C4-2B (cell line): ENCODE data around the gene SF3B6.

Source experiments
- H3K27ac ChIP-seq: fragments of 450-650 bp; 2 replicates; pipeline ENCODE4 v1.5.1; 2017
- ZFX ChIP-seq: fragments of 450-650 bp; IDR thresholded peaks from 2 replicates; pipeline ENCODE4 v1.6.1; 2017
- TF ChIP-seq, protein P1 (sequence below): fragments of 450-650 bp; conservative IDR thresholded peaks from 2 replicates; pipeline ENCODE4 v1.5.1; 2017; ENCODE audit warnings: mild to moderate bottlenecking

SF3B6 gene

DNA sequence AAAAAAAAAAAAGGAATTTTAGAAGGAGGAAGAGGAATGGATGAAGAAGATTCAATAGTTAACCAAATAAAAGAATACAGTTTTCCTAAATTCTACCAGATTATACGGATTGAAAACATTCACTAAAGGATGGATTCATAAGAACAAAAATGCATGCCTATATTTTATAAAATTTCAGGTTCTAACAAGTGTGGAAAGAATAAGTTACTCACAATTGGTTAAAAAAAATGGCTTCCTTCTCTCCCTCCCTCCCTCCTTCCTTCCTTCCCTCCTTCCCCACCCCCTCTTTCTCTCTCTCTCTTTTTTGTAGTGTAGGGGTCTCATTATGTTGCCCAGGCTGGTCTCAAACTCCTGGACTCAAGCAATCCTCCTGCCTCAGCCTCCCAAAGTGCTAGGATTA, 10.1 kb upstream of the SF3B6 start:
- H3K27ac ChIP-seq, result no peak overlapping the region

DNA sequence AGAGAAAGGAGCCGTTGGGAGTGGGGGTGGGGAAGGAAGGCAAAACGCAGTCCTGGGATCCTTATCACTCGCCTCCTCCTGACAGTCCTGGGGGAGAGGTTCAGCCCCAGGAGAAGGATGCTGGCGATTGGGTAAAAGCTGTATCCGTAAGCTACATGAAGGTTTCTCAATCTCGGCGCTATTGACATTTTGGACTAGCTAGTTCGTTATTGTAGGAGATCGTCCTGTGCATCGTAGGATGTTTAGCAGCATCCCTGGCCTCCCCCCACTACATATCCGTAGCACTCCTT, 9.0 kb upstream of the SF3B6 start:
- H3K27ac ChIP-seq, result peak overlapping the region; percentile 67
- TF ChIP-seq, protein P1, sequence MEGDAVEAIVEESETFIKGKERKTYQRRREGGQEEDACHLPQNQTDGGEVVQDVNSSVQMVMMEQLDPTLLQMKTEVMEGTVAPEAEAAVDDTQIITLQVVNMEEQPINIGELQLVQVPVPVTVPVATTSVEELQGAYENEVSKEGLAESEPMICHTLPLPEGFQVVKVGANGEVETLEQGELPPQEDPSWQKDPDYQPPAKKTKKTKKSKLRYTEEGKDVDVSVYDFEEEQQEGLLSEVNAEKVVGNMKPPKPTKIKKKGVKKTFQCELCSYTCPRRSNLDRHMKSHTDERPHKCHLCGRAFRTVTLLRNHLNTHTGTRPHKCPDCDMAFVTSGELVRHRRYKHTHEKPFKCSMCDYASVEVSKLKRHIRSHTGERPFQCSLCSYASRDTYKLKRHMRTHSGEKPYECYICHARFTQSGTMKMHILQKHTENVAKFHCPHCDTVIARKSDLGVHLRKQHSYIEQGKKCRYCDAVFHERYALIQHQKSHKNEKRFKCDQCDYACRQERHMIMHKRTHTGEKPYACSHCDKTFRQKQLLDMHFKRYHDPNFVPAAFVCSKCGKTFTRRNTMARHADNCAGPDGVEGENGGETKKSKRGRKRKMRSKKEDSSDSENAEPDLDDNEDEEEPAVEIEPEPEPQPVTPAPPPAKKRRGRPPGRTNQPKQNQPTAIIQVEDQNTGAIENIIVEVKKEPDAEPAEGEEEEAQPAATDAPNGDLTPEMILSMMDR, result no peak
- TF ChIP-seq ZFX, result no peak

More for the DNA sequence above, 10.1 kb upstream of the SF3B6 start:
- TF ChIP-seq, protein P1, result no peak
- no peak for TF ChIP-seq ZFX

DNA sequence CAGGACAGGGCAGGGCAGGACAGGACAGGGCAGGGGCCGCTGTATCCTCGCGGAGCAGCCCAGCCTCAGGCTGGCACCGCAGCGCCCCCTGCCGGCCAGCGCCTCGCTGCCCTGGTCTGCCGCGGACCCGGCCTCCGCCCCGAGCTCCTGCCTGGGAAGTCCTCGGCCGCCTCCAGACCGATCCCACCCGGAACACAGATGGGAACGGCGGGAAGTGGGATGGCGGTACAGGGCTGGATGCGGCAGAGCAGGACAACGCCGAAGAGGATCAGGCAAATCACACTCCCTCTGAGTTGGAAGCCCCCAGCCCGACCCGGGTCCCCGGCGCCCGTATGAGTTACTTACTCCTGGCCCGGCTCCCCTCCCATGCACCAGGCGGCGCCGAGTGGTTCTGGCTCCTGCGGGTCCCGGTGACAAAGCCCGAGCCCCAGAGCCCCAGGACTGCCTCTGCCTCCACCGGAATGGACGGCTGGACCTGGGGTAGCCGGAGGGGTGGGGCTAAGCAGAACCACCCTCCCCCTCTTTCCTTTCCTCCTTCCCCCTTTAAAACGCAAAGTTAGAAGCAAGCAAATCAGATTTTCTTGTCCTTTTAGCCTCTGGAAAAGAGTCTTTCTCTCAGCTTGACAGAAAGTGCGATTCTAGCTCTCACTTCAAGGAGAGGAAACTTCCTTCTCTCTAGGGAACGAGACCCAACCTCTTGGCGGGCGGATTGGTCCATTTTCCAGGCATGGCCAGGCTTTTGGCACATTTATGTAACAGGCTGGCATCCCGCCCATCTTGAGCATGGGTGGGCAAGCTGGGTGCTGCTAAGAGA, 8.5 kb upstream of the SF3B6 start, which contains the start of gene TP53I3:
Gene TP53I3, minus strand, starts transcription at position 449 of the 814 bp plus-strand sequence. CDS start 508 bp downstream, outside the sequence.
- H3K27ac ChIP-seq, result peak within 1 kb of the TSS; percentile 67
- TF ChIP-seq, protein P1, result peak; percentile 97
- TF ChIP-seq ZFX, result no peak

DNA sequence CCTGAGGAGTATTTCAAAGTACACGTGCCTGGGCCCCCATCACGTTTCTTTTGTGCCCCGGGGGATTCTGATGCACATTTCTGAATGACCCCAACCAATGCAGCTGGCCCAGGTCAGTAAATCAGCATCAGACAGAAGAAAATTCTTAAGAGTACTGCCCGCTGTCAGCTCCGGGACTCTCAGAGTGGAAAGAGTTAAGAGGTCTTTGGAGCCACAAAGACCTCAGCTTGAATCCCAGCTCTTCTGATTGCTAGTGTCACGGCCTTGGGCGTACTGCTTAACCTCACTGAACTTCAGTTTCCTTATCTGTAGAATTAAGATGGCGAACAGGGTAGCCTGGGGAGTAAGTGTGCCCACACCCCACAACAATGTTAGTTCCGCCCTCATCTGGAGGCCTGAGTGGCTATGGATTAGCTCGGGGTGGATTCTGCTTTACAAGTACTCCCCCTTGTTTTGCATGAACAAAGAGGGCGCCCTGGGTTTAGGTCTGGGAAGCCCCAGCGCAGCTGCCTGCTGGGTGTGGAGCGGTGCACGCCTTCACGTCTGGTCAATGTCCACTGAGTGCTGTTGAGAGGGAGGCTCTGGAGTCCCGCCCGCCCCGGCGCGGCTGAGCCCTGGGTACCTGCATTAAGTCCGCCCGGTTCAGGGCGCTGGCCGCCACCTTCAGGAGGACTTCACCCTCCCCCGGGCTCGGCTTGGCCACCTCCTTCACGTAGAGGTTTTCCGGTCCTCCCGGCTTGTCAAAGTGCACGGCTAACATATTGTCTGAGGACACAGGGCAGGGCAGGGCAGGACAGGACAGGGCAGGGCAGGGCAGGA, 7.7 kb upstream of the SF3B6 start:
- TF ChIP-seq, protein P1, result no peak
- no peak for TF ChIP-seq ZFX
- H3K27ac ChIP-seq, result peak overlapping the region; percentile 67

DNA sequence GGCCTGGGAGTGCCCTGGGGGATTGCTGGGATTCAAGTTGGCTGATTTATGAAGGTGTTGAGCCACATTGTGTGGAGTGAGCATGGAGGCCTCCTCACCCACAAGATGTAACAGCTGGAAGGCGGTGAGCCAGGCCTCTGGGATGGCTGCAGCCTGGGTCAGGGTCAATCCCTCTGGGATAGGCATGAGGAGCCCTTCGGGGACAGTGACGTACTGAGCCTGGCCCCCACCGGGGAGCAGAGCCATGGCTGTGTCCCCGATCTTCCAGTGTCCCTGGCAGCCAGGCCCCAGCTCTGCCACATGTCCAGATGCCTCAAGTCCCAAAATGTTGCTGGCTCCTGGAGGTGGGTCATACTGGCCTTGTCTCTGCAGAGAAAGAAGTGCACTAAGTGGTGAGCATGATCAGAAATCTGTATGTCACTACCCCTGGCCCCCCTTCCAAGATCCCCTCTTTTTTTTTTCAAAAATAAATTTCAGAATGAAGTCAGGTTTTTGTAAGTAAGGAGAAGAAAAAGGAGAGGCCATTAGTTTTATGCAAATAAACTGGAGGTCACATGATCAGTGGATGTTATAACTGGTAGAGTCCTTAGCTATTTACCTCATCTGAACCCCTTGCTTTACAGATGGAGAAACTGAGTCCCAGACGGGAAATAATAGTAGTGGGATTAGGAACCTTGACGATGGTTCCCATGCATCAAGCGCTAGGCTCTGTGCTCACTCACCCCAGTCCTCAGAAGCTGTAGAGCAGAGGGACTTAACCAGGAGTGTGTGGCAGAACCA, 6.9 kb upstream of the SF3B6 start:
- H3K27ac ChIP-seq, result no peak overlapping the region; the same call in 1 of the 2 replicates
- no peak for TF ChIP-seq ZFX
- TF ChIP-seq, protein P1, result no peak

DNA sequence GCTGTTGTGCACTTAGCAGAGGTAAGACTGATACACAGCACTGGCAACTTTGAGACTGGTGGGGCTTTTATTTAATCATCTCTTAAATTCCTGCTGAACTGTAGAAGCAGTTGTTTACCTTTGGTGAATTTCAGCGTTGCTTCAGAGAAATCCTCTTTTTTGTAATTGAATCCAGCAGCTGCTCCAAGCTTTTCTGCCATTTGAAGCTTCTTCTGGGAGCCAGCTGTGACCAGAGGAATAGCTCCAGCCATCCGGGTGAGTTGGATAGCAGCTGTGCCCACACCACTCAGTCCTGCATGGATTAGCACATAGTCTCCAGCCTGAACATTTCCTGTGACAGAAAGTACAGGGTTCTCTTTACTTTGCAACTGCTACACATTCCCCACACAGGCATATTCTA, 4.6 kb upstream of the SF3B6 start:
- TF ChIP-seq, protein P1, result no peak
- TF ChIP-seq ZFX, result no peak
- H3K27ac ChIP-seq, result no peak overlapping the region
